DMS114 treated with DMSO at 0.1 percent for 48 hours (cell line): ENCODE measurements around the gene ACHE.

Experiments used
- DNase-seq: peaks from one replicate; lab custom pipeline; 2025; ENCODE audit not compliant: unreplicated experiment; lab: John Stamatoyannopoulos, UW

Gene ACHE

GRCh38 chr7:100896732-100897608 is 1.3 kb upstream of the ACHE start:
- no peak for DNase-seq

- no peak for DNase-seq
Measured at GRCh38 chr7:100895956-100896731, 456 bp upstream of the ACHE start.

- no peak for DNase-seq
Measured at GRCh38 chr7:100894860-100895700, 608 bp downstream of the ACHE start.

GRCh38 chr7:100893910-100894721 is 1.6 kb downstream of the ACHE start:
- no peak for DNase-seq

- DNase-seq, result no peak
Measured at GRCh38 chr7:100893318-100893895, 2.3 kb downstream of the ACHE start.

- DNase-seq, result no peak
Measured at GRCh38 chr7:100892364-100893317, 3.0 kb downstream of the ACHE start.

- DNase-seq, result no peak
Measured at GRCh38 chr7:100891568-100892247, 4.0 kb downstream of the ACHE start.

GRCh38 chr7:100890653-100891567 is 4.8 kb downstream of the ACHE start:
- DNase-seq, result no peak

GRCh38 chr7:100888988-100889750 is 6.5 kb downstream of the ACHE start, which contains the start of gene UFSP1:
Gene UFSP1 (minus strand): TSS chr7:100889715. CDS start chr7:100889271, 444 bp downstream.
- peak; percentile 55 for DNase-seq

- no peak for DNase-seq
Measured at GRCh38 chr7:100888291-100888987, 7.2 kb downstream of the ACHE start.

- DNase-seq, result no peak
Measured at GRCh38 chr7:100887516-100888290, 8.0 kb downstream of the ACHE start.

GRCh38 chr7:100886936-100887515 is 8.7 kb downstream of the ACHE start:
- DNase-seq, result no peak

- no peak for DNase-seq
Measured at GRCh38 chr7:100886142-100886935, 9.3 kb downstream of the ACHE start.
